Central memory CD8-positive, alpha-beta T cell (primary cell): Measurements from ENCODE around the gene TPBGL.

Experiments used
- ATAC-seq: fragments of 150-1000 bp; cut with Tn5 transposase; replicated peaks from 2 replicates; pipeline ENCODE4 v1.10.0; 2022; ENCODE audit warnings: mild to moderate bottlenecking, moderate FRiP score, moderate number of reproducible peaks; ENCODE audit not compliant: poor library complexity, severe bottlenecking; ENCODE audit errors: extremely low read depth
- DNase-seq, 2 donors: peaks; one replicate each; pipeline ENCODE4 v3.0.0; 2021; ENCODE audit warnings: low spot score in 2 of 2
- H3K27ac Mint-ChIP-seq: one replicate; pipeline ENCODE4 v1.8.0; 2022; ENCODE audit warnings: low read depth, mild to moderate bottlenecking, moderate library complexity, mixed read lengths
- H3K27me3 Mint-ChIP-seq: one replicate; pipeline ENCODE4 v1.8.0; 2022; ENCODE audit warnings: mixed read lengths
- H3K36me3 Mint-ChIP-seq: one replicate; pipeline ENCODE4 v1.8.0; 2022; ENCODE audit warnings: mild to moderate bottlenecking, moderate library complexity, mixed read lengths; ENCODE audit not compliant: insufficient read depth
- H3K4me1 Mint-ChIP-seq: one replicate; pipeline ENCODE4 v1.8.0; 2022; ENCODE audit warnings: mixed read lengths
- H3K4me3 Mint-ChIP-seq: one replicate; pipeline ENCODE4 v1.8.0; 2022; ENCODE audit warnings: mild to moderate bottlenecking, moderate library complexity, mixed read lengths
- H3K9me3 Mint-ChIP-seq: one replicate; pipeline ENCODE4 v1.8.0; 2022; ENCODE audit warnings: mixed read lengths

The TPBGL gene

DNA sequence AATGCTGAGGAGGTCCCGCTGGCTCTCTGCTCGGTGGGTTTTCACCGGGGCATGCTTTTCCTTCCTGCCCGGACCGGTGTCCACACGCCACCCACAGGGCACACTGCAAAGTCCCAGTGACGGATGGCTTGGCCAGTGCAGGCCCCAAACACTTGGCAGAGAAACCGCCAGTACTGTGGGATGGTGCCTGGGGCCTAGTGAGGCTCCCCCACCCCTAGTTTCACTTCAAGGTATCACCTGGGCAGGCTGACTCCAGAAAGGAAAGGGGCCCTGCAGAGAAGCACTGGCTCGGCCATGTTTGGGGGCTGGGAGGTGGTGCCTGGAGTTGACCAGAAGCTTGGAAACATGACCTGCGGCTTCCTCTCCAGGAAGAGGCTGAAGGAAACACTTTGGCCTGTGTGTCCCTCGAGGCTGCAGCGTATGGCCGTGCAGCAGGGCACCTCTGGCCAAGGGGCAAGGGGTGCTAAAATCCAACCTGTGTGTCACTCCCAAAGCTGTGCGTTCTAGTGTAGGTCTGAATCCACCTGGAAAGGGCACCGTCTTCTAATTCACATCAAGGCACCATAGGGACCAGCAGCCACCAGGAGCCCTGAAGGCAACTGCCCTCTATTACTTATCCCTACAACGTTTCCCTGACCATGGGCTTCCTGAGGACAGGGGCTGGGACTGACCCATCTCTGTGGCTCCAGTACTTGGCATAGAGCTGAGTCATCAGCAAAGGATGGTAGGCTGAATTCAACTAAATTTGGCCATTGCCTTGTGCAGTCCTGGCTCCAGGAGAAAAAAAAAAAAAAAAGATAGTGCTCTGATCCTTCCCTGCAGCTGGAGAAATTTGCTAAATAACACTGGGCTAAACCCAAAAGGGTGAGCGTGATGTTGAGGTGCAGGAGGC is 22.6 kb downstream of the TPBGL start:
- Mint-ChIP-seq H3K4me1 (peaks cover 36% of the 10 kb centered on the region), H3K9me3 (no peaks in the 10 kb centered on the region), H3K27me3 (no peaks in the 10 kb centered on the region), H3K27ac (peak overlapping the region; percentile 16), H3K36me3 (peaks cover 8% of the 10 kb centered on the region), H3K4me3 (no peak overlapping the region)
- no peak for DNase-seq
- ATAC-seq, result no peak

DNA sequence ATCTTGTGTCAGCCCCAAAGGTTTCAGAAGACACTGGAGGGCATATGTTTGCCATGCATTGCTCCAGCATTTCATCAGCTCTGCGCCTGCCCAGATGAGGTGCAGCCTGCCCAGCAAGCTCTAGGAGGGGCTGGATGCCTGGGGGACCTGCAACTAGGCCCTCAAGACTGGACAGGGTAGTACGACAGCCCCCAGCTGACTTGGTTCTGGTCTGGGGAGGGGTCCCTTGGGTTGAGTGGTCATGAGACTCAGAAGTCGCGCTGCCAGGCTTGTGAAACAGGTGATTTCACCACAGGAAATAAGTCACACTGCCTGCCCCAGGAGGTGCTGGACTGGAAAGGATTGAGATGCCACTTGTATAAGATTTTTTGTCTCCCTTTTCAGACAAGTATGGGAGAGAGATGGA is 23.4 kb downstream of the TPBGL start:
- Mint-ChIP-seq H3K4me1 (peaks cover 36% of the 10 kb centered on the region), H3K27me3 (no peaks in the 10 kb centered on the region), H3K27ac (peak overlapping the region; percentile 16), H3K4me3 (no peak overlapping the region), H3K36me3 (peaks cover 8% of the 10 kb centered on the region), H3K9me3 (no peaks in the 10 kb centered on the region)
- DNase-seq, result no peak
- peak; percentile 36 for ATAC-seq

DNA sequence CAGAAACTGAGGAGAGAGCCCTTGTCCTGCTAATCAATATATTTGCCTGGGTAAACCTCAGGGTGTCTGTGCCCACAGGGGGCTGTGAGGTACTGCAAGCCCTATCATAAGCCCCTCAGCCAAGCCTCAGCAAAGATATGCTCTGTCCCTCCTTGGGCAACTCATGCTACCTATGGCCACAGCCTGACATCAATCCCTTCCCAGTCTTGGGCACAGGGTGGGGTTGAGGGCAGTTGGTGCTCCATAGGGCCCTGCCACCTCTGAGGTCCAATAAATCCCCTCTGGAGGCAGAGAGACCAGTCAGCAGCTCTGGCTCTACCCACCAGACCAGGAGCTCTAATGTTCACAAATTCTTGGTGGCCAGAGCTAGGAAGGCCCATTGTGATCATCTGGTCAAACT is 23.8 kb downstream of the TPBGL start:
- Mint-ChIP-seq H3K4me1 (peaks cover 36% of the 10 kb centered on the region), H3K9me3 (no peaks in the 10 kb centered on the region), H3K27ac (peak overlapping the region; percentile 16), H3K4me3 (no peak overlapping the region), H3K36me3 (peaks cover 8% of the 10 kb centered on the region), H3K27me3 (no peaks in the 10 kb centered on the region)
- DNase-seq (no peak), ATAC-seq (no peak)

DNA sequence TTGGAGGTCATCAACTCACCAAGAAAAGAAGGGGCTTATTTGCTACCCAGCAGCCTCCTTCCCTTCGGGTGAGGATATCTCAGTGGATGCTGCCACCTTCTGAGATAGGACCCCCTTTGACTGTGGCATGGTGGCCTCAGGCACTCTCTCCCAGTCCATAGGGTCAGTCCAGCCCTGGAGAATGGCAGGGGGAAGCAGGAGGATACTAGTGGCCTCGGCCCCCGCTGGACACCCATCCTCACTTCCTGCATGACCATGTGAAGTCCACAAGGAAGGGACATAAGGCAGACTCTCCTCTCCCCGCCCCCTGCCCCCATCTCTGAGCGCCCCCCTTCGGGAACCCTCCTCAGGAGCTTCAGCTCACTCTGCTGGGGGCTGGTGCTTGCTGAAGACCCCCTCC is 24.4 kb downstream of the TPBGL start:
- Mint-ChIP-seq H3K27me3 (no peaks in the 10 kb centered on the region), H3K4me3 (no peak overlapping the region), H3K27ac (peak overlapping the region; percentile 16), H3K4me1 (peaks cover 31% of the 10 kb centered on the region), H3K9me3 (no peaks in the 10 kb centered on the region), H3K36me3 (peaks cover 8% of the 10 kb centered on the region)
- no peak for DNase-seq
- ATAC-seq, result no peak

DNA sequence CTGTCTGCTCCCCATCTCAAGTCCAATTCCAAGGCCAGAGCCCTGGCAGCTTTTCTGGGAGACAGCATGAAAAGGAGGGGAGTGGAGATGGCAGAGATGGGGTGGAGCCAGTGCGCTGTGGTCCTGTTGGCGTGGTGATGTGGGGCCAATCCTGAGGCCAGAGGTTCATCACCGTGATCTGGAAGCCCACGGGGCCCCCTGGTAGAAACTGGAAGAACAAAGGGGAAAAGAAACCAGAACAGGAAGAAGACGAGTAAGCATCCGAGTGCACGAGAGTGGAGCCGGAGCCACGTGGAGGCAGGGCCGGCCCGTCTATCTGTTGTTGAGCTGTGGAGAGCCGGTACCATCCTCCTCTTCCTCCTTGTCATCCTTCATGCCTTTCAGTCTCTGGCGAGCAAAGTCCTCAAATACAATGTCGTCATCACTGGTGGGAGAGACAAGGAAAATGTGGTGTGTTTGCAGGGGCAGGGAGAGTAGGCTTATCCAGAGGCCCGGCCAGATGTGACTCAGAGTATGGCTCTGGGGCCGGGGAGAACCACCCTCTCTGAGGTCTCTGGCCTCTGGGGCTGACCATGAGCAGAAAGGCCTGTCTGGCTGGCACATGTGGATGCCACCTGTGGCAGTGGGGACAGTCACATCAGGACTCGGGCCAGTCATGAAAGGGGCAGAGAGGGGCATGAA is 25.4 kb downstream of the TPBGL start:
- H3K27ac Mint-ChIP-seq, result peak overlapping the region; percentile 79

DNA sequence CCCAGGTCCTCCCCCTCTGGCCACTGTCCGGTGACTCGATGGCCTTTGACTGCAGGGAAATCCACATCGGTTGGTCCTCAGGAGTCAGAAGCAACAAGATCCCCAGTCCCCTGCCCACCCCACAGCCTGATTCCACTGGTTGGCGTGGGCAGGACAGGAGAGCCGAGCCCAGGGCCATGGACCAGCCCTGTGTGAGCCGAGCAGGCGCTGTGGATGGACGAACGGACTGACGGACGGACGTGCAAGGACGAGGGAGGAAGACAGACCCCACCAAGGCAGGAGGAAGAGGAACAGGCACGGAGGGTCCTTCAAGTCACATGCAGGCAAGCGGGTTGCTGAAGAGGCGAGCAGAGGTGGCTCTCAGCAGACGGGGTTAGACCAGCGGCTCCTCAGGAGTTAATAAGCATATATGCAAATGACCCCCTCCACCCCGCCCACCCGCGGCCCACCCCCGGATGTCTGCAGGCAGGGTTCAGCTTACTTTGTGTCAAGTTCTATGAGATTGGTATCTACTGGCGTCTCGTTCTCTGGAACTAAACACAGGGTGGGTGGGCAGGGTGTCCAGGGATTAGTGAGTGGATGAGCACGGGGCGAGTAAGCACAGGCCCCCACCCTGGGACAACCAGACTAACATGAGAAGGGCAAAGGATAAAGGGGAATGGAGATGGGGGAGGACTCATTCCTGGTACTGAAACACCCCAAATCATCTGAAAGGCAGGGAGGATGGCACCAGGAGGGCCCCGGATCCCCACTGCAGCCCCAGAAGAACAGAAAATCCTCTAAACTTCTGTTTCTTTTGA is 26.8 kb downstream of the TPBGL start:
- no peaks in the 10 kb centered on the region for H3K9me3 Mint-ChIP-seq
- H3K27ac Mint-ChIP-seq, result no peak overlapping the region
- no peaks in the 10 kb centered on the region for H3K27me3 Mint-ChIP-seq
- H3K36me3 Mint-ChIP-seq, result peaks cover 9% of the 10 kb centered on the region
- no peak overlapping the region for H3K4me3 Mint-ChIP-seq
- no peak for DNase-seq
- no peak for ATAC-seq
- peaks cover 27% of the 10 kb centered on the region for H3K4me1 Mint-ChIP-seq

More for the DNA sequence above, 25.4 kb downstream of the TPBGL start:
- Mint-ChIP-seq H3K4me3 (no peak overlapping the region), H3K4me1 (peaks cover 29% of the 10 kb centered on the region), H3K9me3 (no peaks in the 10 kb centered on the region), H3K27me3 (no peaks in the 10 kb centered on the region), H3K36me3 (peaks cover 8% of the 10 kb centered on the region)
- no peak for ATAC-seq
- DNase-seq, result no peak

DNA sequence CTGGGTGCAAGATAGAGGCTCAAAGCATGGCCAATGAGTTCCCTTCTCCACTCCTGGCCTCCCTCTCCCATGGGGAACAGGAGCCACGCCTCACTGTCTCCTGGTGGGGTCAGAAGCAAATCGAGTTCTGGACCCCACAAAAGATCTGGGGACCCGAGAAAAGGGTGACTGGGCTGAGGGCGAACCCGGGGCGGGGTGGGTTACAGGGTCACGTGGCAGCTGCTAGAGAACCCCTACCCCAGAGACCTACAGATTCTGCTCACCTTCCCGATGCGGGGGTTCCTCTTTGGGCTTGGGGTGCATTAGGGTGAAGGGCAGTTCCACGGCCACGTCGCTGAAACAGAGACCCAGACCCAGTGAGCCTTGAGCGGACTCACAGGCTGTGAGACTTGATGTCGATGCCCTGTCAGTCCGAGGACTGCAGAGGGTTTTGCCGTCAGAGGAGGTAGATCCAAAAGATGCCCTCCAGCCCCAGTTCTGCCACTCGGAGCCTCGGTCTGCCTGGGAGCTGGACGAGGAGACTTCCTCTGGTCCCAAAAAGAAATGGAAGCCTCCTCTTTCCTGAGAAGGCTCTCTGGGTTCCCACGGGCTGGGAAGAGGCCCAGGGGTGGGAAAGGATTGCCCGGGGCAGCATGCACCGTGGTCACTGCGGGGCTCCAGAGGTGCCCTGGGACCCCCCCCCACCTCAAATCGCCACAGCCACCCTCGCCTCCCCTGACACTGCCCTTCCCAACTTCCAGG is 28.2 kb downstream of the TPBGL start:
- Mint-ChIP-seq H3K36me3 (peaks cover 9% of the 10 kb centered on the region), H3K4me3 (no peak overlapping the region), H3K4me1 (peaks cover 32% of the 10 kb centered on the region), H3K9me3 (no peaks in the 10 kb centered on the region), H3K27me3 (no peaks in the 10 kb centered on the region), H3K27ac (no peak overlapping the region)
- DNase-seq (no peak), ATAC-seq (no peak)

DNA sequence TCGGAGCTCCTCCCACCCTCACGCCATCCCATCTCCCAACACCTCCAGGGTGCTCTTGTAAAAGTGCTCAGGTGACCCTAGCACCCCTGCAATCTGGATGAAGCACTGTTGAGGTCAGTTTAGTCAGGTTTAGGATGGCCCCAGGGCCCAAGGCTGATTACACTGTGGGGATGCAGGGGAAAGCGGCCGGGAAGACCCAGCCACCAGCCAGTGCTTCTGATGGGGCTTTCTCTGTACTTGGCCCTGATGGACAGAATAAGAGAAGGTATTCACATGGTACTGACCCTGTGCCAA is 28.7 kb downstream of the TPBGL start:
- Mint-ChIP-seq H3K27me3 (no peaks in the 10 kb centered on the region), H3K9me3 (no peaks in the 10 kb centered on the region), H3K36me3 (peaks cover 9% of the 10 kb centered on the region), H3K4me1 (peaks cover 32% of the 10 kb centered on the region), H3K4me3 (no peak overlapping the region), H3K27ac (no peak overlapping the region)
- DNase-seq, result no peak
- ATAC-seq, result no peak

DNA sequence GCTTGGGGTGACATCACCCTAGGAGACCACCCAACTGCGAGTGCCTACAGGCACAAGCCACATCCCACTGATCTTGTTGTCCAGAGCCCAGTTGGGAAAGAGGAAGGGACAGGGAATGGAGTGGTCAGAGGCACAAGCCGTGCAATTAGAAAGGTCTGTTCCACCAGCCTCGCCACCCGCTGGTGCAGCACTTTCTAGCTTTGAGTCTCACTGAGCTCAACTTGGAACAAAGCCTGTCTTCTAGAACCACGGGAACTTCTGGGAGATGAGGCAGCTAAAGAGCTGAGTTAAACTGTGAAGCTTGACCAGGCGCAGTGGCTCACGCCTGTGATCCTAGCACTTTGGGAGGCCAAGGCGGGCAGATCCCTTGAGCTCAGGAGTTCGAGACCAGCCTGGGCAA is 29.3 kb downstream of the TPBGL start:
- ATAC-seq (no peak), DNase-seq (no peak)
- Mint-ChIP-seq H3K36me3 (peaks cover 9% of the 10 kb centered on the region), H3K4me1 (peaks cover 33% of the 10 kb centered on the region), H3K9me3 (no peaks in the 10 kb centered on the region), H3K4me3 (no peak overlapping the region), H3K27me3 (no peaks in the 10 kb centered on the region), H3K27ac (no peak overlapping the region)

DNA sequence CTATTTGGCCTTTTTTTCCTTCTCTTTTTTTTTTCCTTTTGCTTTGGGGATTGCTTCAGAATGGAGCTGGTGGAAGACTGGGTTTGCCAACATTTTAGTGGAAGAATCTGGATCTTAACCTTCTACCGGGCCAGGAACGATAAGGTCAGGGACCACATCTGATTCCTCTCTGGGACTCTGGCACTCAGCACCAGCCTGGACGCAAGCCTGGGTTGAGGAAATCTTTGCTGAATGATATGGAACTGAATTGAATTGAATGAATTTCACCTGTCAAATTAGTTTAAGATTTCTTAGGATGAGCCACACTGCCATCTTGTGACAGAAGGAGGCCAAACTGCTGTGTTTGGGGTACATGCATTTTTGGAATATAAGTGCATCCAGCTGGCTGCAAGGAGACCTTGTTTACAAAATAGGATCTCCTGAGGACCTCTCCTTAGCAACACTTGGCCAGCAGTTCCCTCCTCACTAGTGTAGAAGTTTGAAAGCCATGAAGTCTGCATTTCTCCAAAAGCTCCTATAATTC is 30.4 kb downstream of the TPBGL start:
- Mint-ChIP-seq H3K27ac (peak overlapping the region; percentile 87), H3K27me3 (no peaks in the 10 kb centered on the region), H3K4me1 (peaks cover 41% of the 10 kb centered on the region), H3K4me3 (no peak overlapping the region), H3K9me3 (no peaks in the 10 kb centered on the region), H3K36me3 (peaks cover 13% of the 10 kb centered on the region)
- DNase-seq (no peak), ATAC-seq (no peak)

DNA sequence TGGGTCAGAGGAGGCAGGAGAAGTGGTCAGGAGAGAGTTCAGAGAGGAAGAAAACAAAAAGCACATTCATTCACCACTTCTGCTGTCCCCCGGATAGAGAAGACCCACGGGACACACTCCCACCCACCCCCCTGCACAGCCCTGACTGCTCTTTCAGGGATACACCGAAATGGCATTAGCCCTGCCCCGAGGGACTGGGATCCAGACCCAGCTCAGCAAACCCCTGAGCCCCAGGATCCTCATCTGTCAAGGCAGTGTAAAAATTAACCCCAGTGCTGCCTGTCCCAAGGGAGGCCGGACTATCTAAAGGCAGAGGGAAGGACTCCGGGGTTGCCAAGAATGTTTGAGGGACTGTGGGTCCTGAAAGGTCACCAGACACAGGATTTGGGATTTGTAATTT is 31.2 kb downstream of the TPBGL start:
- H3K4me1 Mint-ChIP-seq, result peaks cover 49% of the 10 kb centered on the region
- peak overlapping the region; percentile 87 for H3K27ac Mint-ChIP-seq

DNA sequence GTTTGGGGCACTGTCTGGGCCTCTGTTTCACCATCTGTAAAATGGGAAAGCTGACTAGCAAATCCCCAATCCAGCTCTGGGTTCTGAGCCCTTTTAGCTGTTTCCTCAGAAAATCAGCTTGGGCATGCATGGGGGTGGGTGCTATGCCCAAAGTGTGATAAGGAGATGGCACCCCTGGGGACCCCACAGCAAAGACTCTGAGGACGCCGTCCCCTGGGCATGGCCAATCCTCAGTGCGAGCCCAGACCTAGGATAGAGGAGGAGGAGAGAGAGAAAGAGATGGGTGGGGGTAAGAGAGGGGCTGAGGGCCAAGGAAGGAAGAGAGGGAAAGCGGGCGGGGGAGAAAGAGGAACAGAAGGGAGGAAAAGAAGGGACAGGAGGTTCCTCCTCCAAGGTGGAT is 31.8 kb downstream of the TPBGL start:
- Mint-ChIP-seq H3K9me3 (no peaks in the 10 kb centered on the region), H3K4me3 (peak overlapping the region; percentile 65), H3K27ac (peak overlapping the region; percentile 87), H3K27me3 (no peaks in the 10 kb centered on the region), H3K4me1 (peaks cover 48% of the 10 kb centered on the region), H3K36me3 (peaks cover 13% of the 10 kb centered on the region)
- ATAC-seq, result no peak
- no peak for DNase-seq

More for the DNA sequence above, 31.2 kb downstream of the TPBGL start:
- ATAC-seq (no peak), DNase-seq (no peak)
- H3K36me3 Mint-ChIP-seq, result peaks cover 13% of the 10 kb centered on the region
- no peaks in the 10 kb centered on the region for H3K27me3 Mint-ChIP-seq
- no peaks in the 10 kb centered on the region for H3K9me3 Mint-ChIP-seq
- no peak overlapping the region for H3K4me3 Mint-ChIP-seq
